ENCODE results near the gene PURA. TPM values are rescaled to one million over a fixed set of nuclear protein-coding genes. Genes with fewer than 3 reads are reported as not detected.

The PURA gene
- total RNA-seq, 1 donor from 2014 or later, result 10.6 TPM

DNA sequence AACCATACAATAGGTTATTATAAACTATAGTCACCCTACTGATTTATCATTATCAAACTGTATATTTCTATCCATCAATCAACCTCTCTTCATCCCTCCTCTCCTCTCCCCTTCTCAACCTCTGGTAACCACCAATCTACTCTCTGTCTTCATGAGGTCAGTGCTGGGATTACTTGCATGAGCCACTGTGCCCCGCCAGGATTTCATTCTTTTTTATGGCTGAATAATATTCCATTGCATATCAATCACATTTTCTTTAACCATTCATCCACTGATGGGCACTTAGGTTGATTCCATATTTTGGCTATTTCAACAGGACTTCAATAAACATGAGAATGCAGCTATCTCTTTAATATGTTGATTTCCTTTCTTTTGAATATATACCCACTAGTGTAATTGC, 10.8 kb upstream of the PURA start:
- Mint-ChIP-seq H3K9me3 (no peaks in the 10 kb centered on the region), H3K36me3 (ENCODE audit: low read depth) (no peaks in the 10 kb centered on the region), H3K27me3 (ENCODE audit: insufficient read depth) (peaks cover 48% of the 10 kb centered on the region), H3K4me1 (ENCODE audit: low read depth) (peaks cover 16% of the 10 kb centered on the region), H3K27ac (no peak overlapping the region), H3K4me3 (no peak overlapping the region)
- no peak for DNase-seq (ENCODE audit: low spot score)
- intact Hi-C loops (cut with micrococcal nuclease), result loop anchor here (10.0 kb wide), 1 partner anchor 612 kb away; no protein-coding TSS in a partner anchor

DNA sequence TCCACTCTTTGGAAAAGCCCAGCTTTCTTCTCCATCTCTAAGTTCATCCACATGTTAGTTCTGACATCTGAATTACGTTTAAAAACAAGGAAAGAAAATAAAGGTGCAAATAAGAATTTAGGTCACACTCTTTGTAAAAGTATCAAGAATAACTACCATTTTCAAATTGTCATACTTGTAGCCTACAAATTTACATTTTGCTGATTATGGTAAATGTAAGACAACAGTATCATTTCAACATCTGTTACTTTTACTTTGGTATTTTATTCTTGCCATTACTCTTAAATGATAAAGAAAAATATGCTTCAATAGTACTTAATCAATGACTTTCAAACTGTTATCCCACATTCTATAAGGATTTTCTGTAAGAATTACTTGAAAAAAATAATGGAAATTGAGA, 9.8 kb upstream of the PURA start:
- Mint-ChIP-seq H3K4me3 (no peak overlapping the region), H3K4me1 (ENCODE audit: low read depth) (peaks cover 19% of the 10 kb centered on the region), H3K9me3 (no peaks in the 10 kb centered on the region), H3K27ac (no peak overlapping the region), H3K27me3 (ENCODE audit: insufficient read depth) (peaks cover 49% of the 10 kb centered on the region), H3K36me3 (ENCODE audit: low read depth) (peaks cover 2% of the 10 kb centered on the region)
- intact Hi-C loops (cut with micrococcal nuclease), result loop anchor here (10.0 kb wide), 1 partner anchor 611 kb away; no protein-coding TSS in a partner anchor
- DNase-seq (ENCODE audit: low spot score), result no peak

DNA sequence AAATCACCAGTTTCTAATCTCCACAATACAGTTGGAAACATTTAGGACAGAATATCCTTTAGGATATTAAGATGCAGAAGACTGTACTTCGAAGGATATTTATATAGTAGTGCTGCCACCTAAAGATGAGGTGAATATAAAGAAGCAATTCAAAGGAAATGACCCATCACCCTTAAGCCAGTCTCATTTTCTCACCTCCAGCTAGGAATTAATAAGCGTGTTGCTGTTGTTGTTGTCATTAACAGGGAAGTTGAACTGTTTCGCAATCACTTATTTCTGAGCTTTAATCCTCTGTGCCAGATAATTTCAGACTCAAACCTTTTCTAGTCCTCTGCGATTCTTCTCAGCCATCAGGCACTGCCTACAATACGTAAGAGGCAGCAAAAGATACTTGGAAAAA, 7.8 kb upstream of the PURA start:
- Mint-ChIP-seq H3K27ac (no peak overlapping the region), H3K9me3 (no peaks in the 10 kb centered on the region), H3K4me1 (ENCODE audit: low read depth) (peaks cover 30% of the 10 kb centered on the region), H3K36me3 (ENCODE audit: low read depth) (peaks cover 3% of the 10 kb centered on the region), H3K4me3 (peak overlapping the region; percentile 90), H3K27me3 (ENCODE audit: insufficient read depth) (peaks cover 56% of the 10 kb centered on the region)
- no peak for DNase-seq (ENCODE audit: low spot score)
- intact Hi-C loops (cut with micrococcal nuclease), result loop anchor here (2.0 to 10.0 kb wide), 10 partner anchors 63 to 1894 kb away; partner anchors contain the start of genes ANKHD1, CDC23, CYSTM1 and HBEGF

DNA sequence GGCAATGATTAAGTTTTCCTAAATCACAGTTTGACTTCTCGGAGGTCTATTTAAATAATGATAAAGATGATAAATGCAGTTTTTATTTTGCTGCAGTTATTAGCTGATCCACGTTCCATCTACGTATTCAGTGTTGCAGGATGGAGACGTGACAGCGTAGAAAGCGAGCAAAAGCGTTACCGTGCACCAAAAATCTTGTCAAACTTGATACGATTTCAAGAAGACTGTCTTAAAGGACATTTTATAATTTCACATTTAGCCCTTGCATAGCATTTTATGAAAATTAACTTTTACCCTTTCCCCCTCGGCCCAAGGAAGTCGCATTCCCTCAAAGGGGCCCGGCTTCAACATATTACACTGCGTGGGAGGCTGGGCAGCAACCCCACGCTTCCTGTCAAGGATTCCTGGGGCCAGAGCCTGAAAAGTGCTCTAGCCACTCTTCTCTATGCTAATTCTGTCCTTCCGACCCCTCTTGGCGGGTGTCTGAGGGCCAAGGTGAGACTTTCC, 7.1 kb upstream of the PURA start:
- intact Hi-C loops (cut with micrococcal nuclease), result loop anchor here (1.0 to 10.0 kb wide), 12 partner anchors 37 to 1895 kb away; partner anchors contain the start of genes ANKHD1, CDC23, CYSTM1 and HBEGF
- peak overlapping the region; percentile 93 for H3K27ac Mint-ChIP-seq
- peaks cover 35% of the 10 kb centered on the region for H3K4me1 Mint-ChIP-seq (ENCODE audit: low read depth)
- H3K9me3 Mint-ChIP-seq, result no peaks in the 10 kb centered on the region
- peak overlapping the region; percentile 90 for H3K4me3 Mint-ChIP-seq
- H3K27me3 Mint-ChIP-seq (ENCODE audit: insufficient read depth), result peaks cover 58% of the 10 kb centered on the region
- DNase-seq (ENCODE audit: low spot score), result no peak
- H3K36me3 Mint-ChIP-seq (ENCODE audit: low read depth), result peaks cover 3% of the 10 kb centered on the region

DNA sequence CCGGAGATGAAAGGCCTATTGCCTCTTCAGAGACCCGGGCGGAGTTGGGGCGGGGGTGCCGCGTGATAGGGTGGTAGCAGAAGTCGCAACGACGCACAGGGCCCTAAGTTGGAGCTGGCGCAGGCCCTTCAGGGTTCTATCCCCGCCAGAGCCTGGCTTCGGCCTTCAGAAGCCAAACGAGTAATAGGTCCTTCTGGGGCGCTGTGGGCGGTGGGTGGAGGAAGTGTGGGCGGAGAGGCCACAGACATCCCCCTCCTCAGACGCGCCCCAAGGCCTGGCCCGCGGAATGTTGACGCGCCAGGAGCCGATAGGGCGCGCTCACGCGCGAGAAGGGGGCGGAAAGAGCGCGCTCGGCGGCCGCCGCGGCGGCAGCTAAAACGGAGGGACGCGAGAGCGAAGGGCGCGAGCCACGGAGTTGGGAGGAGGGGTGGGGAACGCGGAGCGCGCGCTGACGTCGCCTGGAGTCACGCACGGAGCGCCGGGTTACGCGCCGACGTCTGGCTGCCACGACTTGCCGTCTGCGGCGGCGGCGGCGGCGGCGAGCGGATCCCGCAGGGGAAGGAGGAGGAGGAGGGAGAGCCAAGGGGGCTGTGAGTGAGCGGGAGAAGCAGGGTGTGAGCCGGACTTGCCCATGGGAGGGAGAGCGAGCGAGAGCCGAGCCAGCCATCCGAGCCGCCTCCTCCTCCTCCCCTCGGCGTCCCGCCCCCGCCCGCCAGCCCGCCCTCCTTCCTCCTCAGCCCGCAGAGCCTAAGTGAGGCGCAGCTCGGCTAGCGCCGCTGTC, 6.4 kb upstream of the PURA start:
- H3K9me3 Mint-ChIP-seq, result no peaks in the 10 kb centered on the region
- peak overlapping the region; percentile 93 for H3K27ac Mint-ChIP-seq
- peaks cover 41% of the 10 kb centered on the region for H3K4me1 Mint-ChIP-seq (ENCODE audit: low read depth)
- H3K27me3 Mint-ChIP-seq (ENCODE audit: insufficient read depth), result peaks cover 60% of the 10 kb centered on the region
- intact Hi-C loops (cut with micrococcal nuclease), result loop anchor here (1.0 to 10.0 kb wide), 14 partner anchors 9 to 1895 kb away; partner anchors contain the start of genes ANKHD1, CDC23, CYSTM1 and HBEGF
- peak overlapping the region; percentile 90 for H3K4me3 Mint-ChIP-seq
- H3K36me3 Mint-ChIP-seq (ENCODE audit: low read depth), result peaks cover 3% of the 10 kb centered on the region
- DNase-seq (ENCODE audit: low spot score), result peak; percentile 90

DNA sequence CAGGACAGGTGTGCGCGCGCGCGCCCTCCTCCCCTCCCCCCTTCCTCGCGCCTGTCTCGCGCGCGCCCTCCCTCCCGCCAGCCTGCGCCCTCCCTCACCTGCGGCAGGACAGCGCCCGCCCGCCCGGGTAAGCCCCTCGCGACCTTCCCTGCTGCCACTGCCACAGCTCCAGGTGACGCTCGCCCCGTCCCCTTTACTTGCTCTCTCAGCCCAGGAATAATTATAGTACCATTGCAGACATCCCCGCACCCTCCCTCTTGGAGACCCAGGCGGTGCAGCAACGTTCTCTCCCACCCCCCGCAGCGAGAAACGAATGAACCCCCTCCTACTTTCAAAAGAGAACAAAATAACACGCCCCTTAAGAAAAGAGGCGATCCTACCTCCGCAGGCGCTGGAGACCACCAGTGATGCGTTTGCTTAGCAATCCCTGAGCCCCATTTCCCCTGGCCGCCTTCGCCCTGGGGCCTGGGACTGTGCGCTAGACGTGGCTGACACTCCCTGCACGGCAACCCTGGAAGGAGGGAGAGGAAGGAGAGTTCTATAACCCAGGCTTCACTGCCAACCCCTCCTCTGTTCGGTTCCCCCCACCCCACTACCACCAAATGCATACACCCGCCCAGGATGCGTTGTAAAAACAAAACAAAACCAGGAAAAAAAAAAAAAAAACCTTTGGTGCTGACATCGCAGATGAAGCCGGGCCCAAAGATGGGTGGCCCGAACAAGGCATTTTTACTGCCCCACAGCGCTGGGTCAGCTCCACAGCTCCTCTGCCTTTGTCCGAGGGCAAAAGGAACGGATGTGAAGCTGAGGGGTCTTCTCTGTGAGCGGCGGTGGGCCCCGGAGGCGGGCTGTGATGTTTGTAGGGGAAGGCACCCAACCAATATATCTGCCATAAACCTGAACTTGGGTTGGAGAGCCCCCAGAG, 5.6 kb upstream of the PURA start:
- H3K27me3 Mint-ChIP-seq (ENCODE audit: insufficient read depth), result peaks cover 61% of the 10 kb centered on the region
- H3K36me3 Mint-ChIP-seq (ENCODE audit: low read depth), result peaks cover 3% of the 10 kb centered on the region
- H3K4me3 Mint-ChIP-seq, result peak overlapping the region; percentile 90
- no peaks in the 10 kb centered on the region for H3K9me3 Mint-ChIP-seq
- DNase-seq (ENCODE audit: low spot score), result no peak
- intact Hi-C loops (cut with micrococcal nuclease), result loop anchor here (1.0 to 10.0 kb wide), 8 partner anchors 8 to 1896 kb away; partner anchors contain the start of genes CDC23, HBEGF, PAIP2 and UBE2D2
- H3K4me1 Mint-ChIP-seq (ENCODE audit: low read depth), result peaks cover 44% of the 10 kb centered on the region
- peak overlapping the region; percentile 81 for H3K27ac Mint-ChIP-seq

DNA sequence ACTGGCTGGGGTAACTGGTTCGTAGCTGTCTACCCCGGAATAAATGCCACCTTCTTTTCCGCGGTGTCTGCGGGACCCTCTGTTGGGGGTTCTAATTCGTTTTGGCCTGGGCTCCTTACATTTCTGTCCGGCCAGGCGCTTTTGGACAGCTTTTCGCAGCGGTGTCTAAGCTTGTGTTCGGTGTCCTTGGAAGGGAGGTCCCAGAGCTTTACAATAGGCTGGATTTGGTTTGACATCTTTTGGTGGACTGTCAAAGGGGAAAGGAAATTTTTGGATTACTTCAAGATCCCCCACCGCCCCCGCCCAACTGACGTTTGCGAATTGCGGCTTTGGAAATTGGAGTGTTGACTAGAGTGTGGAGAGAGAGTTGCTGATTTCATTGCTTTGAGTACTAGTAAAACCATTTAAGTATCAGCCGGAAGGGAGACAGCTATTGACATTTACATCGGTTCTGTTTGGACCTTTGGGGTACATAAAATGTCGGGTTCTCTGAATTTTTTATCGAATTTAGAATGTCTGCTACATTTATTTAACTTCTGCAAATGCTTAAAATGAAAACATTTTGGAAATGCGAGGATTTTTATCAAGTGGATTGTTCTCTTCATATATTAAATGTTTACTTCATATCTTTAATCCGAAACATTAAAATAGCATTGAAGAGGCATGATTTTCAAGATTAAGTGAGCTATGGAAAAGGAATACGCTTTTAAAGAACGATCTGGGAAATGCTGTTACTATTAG, 4.7 kb upstream of the PURA start:
- intact Hi-C loops (cut with micrococcal nuclease), result loop anchor here (2.0 to 10.0 kb wide), 7 partner anchors 238 to 1897 kb away; partner anchors contain the start of genes CDC23, HBEGF, PAIP2 and UBE2D2
- H3K4me1 Mint-ChIP-seq (ENCODE audit: low read depth), result peaks cover 44% of the 10 kb centered on the region
- H3K36me3 Mint-ChIP-seq (ENCODE audit: low read depth), result peaks cover 3% of the 10 kb centered on the region
- H3K27ac Mint-ChIP-seq, result no peak overlapping the region
- H3K9me3 Mint-ChIP-seq, result no peaks in the 10 kb centered on the region
- H3K4me3 Mint-ChIP-seq, result peak overlapping the region; percentile 90
- no peak for DNase-seq (ENCODE audit: low spot score)
- peaks cover 59% of the 10 kb centered on the region for H3K27me3 Mint-ChIP-seq (ENCODE audit: insufficient read depth)

DNA sequence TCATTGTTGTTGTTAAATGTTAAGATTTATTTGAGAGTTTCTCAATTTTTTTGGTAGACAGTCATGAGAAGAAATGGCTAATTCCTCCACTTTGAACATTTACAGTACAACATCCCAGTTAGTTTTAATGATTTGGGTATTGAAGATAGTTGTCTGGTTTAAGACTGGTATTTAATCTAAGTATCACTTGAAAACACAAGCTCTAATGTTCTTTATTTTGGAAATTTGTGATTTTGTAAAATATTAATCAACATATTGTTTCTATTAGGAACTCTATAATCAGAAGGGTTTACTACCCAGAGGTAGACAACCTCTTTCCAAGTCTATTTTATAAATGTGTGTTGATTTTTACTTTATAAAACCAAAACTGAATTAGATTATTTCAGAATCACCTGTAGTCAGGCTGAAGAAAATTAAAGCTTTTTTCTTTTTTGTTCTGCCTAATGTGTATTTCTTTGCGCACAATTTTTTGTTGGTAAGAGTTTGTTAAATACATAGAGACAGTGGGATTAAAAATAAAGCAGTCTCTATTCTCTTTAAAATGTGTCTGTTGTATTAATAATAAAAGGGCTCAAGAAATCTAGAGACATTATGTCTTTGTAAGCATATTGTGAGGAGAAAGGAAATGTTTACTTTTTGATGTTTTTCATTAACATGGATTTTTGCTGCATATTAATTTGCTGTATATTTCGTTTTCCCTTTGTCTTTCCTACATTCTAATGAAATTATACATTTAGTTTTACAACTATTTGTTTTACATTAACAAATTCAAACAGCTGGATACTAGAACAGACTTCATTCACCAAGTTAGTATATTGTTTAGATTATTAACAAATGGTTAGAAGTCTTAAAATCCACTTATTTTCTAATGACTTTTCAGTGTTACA, 3.9 kb upstream of the PURA start:
- no peak for DNase-seq (ENCODE audit: low spot score)
- intact Hi-C loops (cut with micrococcal nuclease), result loop anchor here (2.0 to 10.0 kb wide), 10 partner anchors 237 to 1898 kb away; partner anchors contain the start of genes CD14, CDC23, HBEGF and PAIP2
- H3K27ac Mint-ChIP-seq, result no peak overlapping the region
- H3K4me3 Mint-ChIP-seq, result peak overlapping the region; percentile 90
- H3K36me3 Mint-ChIP-seq (ENCODE audit: low read depth), result peaks cover 6% of the 10 kb centered on the region
- H3K27me3 Mint-ChIP-seq (ENCODE audit: insufficient read depth), result peaks cover 51% of the 10 kb centered on the region
- peaks cover 47% of the 10 kb centered on the region for H3K4me1 Mint-ChIP-seq (ENCODE audit: low read depth)
- no peaks in the 10 kb centered on the region for H3K9me3 Mint-ChIP-seq

DNA sequence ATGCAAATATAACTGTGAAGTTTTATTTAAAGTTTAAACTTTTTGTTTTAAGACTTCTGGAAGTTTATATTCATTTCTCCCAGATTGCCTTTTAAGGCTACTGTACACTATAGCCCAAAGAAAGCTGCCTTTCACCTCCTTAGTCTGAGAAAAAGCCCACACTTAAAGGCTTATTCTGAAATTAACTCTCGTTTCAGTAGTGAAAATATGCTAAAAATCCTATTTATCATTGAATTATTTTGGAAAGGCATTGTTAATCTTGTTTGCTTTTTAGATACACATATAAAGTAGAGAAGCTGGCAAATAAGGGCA, 3.3 kb upstream of the PURA start:
- Mint-ChIP-seq H3K27ac (no peak overlapping the region), H3K4me1 (ENCODE audit: low read depth) (peaks cover 51% of the 10 kb centered on the region), H3K4me3 (no peak overlapping the region), H3K36me3 (ENCODE audit: low read depth) (peaks cover 6% of the 10 kb centered on the region), H3K9me3 (no peaks in the 10 kb centered on the region), H3K27me3 (ENCODE audit: insufficient read depth) (peaks cover 45% of the 10 kb centered on the region)
- no peak for DNase-seq (ENCODE audit: low spot score)
- intact Hi-C loops (cut with micrococcal nuclease), result loop anchor here (5.0 to 10.0 kb wide), 3 partner anchors 323 to 1214 kb away; partner anchors contain the start of genes CD14, TAF7 and TMCO6

DNA sequence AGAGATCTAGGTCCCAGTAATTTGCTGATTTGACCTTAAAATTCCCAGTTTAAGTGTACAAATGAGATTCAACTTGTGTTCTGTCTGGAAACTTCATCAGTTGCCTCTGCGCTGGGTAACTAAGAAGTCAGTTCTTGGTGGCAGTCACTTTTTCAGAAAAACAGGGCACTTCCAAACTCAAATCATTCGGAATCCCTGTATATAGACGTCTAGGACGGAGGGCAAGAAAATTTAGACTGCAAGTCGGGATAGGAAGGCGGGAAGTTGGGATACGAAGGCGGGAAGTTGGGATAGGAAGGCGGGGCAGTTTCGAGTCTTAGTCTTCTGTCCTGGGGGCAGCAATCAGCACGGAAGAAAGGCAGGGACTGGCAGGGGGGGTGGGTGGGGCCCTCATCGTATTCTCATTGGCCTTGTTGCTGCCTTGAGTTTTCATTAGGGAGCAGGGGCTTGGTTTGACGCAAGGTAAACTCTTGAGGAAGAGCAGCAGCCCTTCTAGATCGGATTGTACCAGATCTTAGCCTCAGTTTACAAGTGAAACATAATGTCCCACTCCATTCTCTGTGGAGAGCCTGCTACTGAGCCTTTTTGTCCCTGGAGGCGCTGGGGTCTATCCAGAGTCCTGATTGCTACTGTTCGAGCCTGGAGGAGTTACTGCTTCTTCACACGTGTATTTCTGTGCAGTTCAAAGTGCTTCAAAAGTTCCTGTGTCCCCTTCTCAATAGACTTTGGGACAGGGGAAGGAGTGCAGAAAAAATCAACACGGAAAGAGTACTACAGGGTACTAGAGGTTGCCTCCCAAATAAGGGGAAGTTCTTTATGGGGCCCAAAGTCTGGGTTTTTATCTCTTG, 2.7 kb upstream of the PURA start:
- Mint-ChIP-seq H3K27ac (no peak overlapping the region), H3K4me3 (no peak overlapping the region), H3K4me1 (ENCODE audit: low read depth) (peaks cover 53% of the 10 kb centered on the region), H3K27me3 (ENCODE audit: insufficient read depth) (peaks cover 40% of the 10 kb centered on the region), H3K9me3 (no peaks in the 10 kb centered on the region), H3K36me3 (ENCODE audit: low read depth) (peaks cover 6% of the 10 kb centered on the region)
- intact Hi-C loops (cut with micrococcal nuclease), result loop anchor here (5.0 to 10.0 kb wide), 3 partner anchors 324 to 1214 kb away; partner anchors contain the start of genes CD14, TAF7 and TMCO6
- DNase-seq (ENCODE audit: low spot score), result no peak

All from activated T-helper 1 cell treated with anti-CD3 and anti-CD28 coated beads, Interleukin-12 subunit alpha, Interleukin-12 subunit beta, Interleukin-2, Interleukin-4 antibody, amounts not matched to agents 30 ng/mL and 10 ng/mL and 1 ng/mL, durations not matched to agents 14 hours and 24 hours and 36 hours (primary cell).